HG02623 (cell line): Measurements from ENCODE around the gene RBM48.
A peak's percentile ranks its signal among the peaks of the same experiment; 100 is the strongest.
"Not testable (repeated sequence)": the region's sequence is repeated elsewhere in the genome, so short reads cannot be mapped to it uniquely, and the experiment has no call there.

Experiments used
- ATAC-seq: cut with Tn5 transposase; IDR thresholded peaks from one replicate; pipeline ENCODE4 v1.9.1; 2021; ENCODE audit warnings: moderate library complexity; ENCODE audit not compliant: unreplicated experiment

RBM48 gene

DNA sequence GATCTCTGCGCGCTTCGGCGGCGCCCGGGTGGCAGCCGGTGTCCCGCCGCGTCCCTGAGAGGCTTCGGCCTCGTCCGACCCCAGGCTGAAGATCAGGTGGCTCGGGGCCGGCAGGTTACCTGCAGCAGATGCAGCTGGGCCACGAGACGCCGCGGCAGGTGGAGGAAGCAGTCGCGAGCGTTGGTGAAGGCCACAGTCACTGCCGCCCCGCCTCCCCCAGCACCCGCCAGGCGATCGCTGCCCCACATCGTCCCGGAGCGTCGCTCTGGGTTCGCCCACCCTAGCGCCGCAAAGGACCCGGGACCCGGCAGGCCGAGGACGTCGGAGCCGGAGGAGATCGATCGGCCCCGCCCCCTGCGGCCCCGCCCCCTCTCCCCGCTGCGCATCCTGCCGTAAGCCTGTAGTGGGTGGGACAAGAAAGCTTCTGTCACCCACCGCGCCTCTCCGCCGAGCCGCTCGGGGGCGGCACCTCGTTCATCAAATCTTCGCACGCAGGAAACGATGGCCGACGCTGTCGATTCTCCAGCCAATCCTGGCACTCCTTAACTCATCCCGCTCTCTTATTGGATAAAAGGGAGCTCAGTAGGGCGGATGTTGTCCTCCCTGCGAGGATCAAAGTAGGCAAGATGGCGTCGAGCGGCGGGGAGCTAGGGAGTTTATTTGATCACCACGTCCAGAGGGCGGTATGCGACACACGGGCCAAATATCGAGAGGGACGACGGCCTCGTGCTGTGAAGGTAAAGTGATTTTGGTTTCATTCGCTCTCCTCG, at the start of gene RBM48, which contains the start of gene PEX1:
Gene RBM48 (plus strand): TSS at position 608 of the 770 bp plus-strand sequence. CDS start 19 bp downstream, at position 627.
Gene PEX1 (minus strand): TSS at position 333 of the 770 bp plus-strand sequence. CDS start 85 bp downstream, at position 248.
- ATAC-seq, result peak; percentile 96

DNA sequence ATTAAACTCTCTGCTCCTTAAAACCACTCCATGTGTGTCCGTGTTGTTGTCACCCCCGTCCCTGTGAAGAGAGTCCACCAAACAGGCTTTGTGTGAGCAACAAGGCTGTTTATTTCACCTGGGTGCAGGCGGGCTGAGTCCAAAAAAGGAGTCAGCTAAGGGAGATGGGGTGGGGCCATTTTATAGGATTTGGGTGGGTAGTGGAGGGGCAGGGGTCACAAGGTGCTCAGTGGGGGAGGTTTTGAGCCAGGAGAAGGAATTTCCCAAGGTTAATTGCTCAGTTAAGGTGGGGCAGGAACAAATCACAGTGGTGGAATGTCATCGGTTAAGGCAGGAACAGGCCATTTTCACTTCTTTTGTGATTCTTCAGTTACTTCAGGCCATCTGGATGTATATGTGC, 49.4 kb upstream of the RBM48 start:
- ATAC-seq, result not testable (repeated sequence)

DNA sequence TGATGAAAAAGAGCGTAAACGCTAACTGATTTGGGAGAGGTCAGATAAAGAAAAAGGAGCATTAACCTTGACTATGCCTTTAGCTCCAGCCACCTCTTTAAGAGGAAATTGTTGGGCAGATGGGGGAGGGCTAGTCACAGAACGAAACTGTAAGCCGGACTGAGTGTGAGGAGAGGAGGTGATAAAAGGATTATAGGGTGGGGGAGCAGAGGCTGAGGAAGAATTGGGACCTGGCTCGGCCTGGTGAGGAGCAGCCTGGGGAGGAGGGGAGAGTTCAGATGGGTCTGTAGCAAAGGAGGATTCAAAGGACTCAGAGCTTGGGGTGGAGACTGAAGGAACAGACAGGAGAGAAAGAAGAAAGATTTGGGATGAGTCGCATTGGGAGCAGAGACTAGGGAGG, 45.0 kb upstream of the RBM48 start:
- ATAC-seq, result not testable (repeated sequence)

- not testable (repeated sequence) for ATAC-seq
Observed at GRCh38 chr7:92484226-92484625, 44.4 kb upstream of the RBM48 start.

- no peak for ATAC-seq
Observed at GRCh38 chr7:92485267-92485892, 43.2 kb upstream of the RBM48 start.

GRCh38 chr7:92485974-92486373, 42.6 kb upstream of the RBM48 start:
- no peak for ATAC-seq

GRCh38 chr7:92487804-92488203, 40.8 kb upstream of the RBM48 start:
- ATAC-seq, result no peak

DNA sequence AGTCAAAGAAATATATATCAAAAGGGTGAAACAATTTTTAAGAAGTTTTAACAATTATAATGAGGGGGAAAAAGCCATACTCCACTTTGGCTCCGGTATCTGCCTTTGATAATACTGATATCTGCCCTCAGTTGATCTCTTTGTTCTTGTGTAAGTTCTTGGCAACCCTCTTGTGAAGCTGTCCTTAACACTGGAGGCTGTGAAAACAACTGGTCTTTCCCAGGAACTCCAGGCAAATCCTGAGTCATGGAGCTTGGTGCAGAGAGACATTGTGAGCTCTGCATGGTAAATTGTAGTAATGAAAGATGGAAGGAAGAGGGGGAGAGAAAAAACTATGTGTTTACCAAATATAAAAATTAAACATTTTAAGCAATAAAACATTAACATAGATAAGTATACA, 39.0 kb upstream of the RBM48 start:
- no peak for ATAC-seq

DNA sequence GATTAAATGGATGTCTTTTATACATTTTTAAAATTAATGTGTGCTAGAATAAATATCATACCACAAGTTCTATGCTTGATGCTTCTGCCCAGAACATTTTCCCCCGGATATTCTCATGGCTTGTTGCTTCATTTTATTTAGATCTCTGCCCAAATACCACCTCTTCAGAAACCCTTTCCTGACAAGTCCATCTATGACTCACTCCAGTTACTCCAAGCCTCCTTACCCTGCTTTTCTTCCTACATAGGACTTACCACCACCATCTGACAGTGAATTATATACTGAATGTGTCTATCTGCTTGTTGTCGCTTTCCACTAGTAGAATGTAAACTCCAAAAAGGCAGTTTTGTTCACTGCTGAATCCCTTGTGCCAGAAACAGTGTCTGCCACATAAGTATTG, 31.7 kb upstream of the RBM48 start:
- no peak for ATAC-seq

DNA sequence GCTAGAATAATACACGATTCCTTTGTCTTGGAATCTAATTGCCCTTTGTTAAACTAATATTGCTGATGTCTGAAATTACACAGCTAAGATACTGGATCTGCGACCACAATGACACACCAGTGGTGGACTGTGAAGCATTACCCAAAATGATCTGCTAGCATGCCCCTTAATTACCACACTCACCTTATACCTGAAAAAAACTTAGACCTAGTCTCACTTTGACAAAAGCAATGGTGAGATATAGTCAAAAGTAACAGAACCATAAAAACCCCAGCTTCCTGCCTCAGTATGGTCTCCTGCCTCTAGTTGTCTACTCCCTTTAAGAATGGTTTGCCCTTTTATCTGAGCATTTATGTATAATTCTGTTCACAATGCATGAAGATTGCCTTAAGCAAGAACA, 30.0 kb upstream of the RBM48 start:
- no peak for ATAC-seq

GRCh38 chr7:92503767-92504166, 24.8 kb upstream of the RBM48 start:
- ATAC-seq, result no peak

GRCh38 chr7:92504563-92504962, 24.0 kb upstream of the RBM48 start:
- ATAC-seq, result no peak

- no peak for ATAC-seq
Observed at GRCh38 chr7:92506363-92506762, 22.2 kb upstream of the RBM48 start.

DNA sequence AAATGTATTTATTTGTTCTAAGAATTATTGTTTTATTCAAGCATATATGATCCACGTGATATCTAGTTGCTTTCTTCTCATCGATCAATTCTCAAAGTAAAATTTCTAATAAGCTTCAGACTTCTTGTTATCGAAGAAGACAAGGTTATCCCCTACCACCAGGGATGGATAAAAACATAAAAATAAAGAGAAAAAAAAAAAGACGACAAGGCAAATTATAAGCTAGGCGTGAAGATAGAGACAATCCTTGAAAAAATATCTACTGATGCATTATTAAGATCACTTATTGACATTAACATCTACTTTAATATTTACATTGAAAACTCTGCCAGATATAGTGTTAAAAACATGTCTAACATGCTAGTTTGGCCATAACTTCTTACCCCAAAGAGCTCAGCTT, 19.6 kb upstream of the RBM48 start:
- ATAC-seq, result no peak

GRCh38 chr7:92513167-92513902, 15.3 kb upstream of the RBM48 start:
- no peak for ATAC-seq

GRCh38 chr7:92517631-92518030, 11.0 kb upstream of the RBM48 start:
- ATAC-seq, result no peak

GRCh38 chr7:92520024-92520423, 8.6 kb upstream of the RBM48 start:
- no peak for ATAC-seq

DNA sequence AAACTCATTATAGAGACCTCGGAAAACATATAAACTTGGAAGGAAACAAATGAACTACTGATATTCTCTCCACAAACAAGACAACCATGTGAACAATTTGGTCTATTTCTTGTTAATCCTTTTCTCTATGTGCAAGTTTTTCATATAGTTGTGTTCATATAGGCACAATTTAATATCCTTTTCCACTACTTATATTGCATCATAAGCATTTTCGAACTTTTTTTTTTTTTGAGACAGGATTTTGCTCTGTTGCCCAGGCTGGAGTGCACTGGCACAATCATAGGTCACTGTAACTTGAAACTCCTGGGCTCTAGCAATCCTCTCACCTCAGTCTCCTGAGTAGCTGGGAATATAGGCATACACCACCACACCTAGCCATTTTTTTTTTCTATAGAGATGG, 5.5 kb upstream of the RBM48 start:
- ATAC-seq, result no peak

- peak; percentile 24 for ATAC-seq
Observed at GRCh38 chr7:92527300-92528187, 1.1 kb upstream of the RBM48 start.

GRCh38 chr7:92528958-92529264, 316 bp downstream of the RBM48 start:
- peak; percentile 0 for ATAC-seq

- no peak for ATAC-seq
Observed at GRCh38 chr7:92534572-92534971, 6.0 kb downstream of the RBM48 start.
